ENCODE data around the gene MAP4K2.

Gene MAP4K2

DNA sequence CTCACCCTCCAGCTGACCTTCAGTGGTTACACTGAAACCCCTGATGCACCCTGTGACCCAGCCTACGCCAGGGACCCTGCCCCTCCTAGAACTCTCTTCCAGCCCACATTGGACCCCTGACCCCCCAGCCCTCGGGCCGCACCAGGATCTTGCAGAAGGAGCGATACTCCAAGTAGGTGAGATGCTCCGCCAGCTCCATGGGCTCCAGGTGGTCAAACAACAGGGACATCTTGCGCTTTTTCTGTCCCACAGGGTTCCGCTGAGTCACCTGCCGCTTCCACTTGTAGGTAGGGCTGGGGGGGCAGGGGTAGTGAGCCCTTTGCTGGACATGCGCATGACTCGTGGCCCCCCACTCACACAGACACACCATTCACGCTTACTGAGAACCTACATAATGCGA lies 63.1 kb downstream of the MAP4K2 start:
- DNase-seq (ENCODE audit: low read depth in 2 of 2) = no peak

DNA sequence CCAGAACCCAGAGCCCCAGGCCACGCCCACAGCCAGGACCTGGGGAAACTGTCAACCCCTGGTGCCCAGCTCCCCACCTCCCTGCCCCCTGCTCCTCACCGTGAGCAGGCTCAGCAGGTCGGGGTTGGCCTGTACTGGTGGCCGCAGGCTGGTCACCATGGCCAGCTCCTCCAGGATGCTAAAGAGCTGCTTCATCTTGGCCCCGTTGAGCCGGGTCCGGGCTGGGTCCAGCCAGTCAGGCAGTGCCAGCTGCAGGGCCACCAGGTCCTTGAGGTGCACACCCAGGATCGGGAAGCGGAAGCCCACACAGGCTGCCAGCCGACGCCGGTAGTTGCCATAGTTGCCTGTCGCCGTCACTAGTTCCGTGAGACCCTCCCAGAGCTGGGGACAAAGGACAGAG lies 66.4 kb downstream of the MAP4K2 start:
- DNase-seq (ENCODE audit: low read depth in 2 of 2) = no peak

- no peak for DNase-seq (ENCODE audit: low read depth in 2 of 2)
Measured at GRCh38 chr11:64735725-64736259, 67.2 kb downstream of the MAP4K2 start.

Measured in fibroblast of skin of left quadriceps (primary cell).